Measurements from ENCODE around the gene MZB1.

MZB1 gene

GRCh38 chr5:139374909-139375308 lies 14.8 kb downstream of the MZB1 start:
- peaks cover 0 to 9% (median 2%) of the 10 kb centered on the region in 4 donors for H3K4me1 ChIP-seq
- peaks cover 21 to 54% (median 26%) of the 10 kb centered on the region in 3 donors for H3K36me3 ChIP-seq
- TF ChIP-seq, protein P1, sequence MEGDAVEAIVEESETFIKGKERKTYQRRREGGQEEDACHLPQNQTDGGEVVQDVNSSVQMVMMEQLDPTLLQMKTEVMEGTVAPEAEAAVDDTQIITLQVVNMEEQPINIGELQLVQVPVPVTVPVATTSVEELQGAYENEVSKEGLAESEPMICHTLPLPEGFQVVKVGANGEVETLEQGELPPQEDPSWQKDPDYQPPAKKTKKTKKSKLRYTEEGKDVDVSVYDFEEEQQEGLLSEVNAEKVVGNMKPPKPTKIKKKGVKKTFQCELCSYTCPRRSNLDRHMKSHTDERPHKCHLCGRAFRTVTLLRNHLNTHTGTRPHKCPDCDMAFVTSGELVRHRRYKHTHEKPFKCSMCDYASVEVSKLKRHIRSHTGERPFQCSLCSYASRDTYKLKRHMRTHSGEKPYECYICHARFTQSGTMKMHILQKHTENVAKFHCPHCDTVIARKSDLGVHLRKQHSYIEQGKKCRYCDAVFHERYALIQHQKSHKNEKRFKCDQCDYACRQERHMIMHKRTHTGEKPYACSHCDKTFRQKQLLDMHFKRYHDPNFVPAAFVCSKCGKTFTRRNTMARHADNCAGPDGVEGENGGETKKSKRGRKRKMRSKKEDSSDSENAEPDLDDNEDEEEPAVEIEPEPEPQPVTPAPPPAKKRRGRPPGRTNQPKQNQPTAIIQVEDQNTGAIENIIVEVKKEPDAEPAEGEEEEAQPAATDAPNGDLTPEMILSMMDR (IDR thresholded peaks at IDR 0.05), result no peak
- no peaks in the 10 kb centered on the region for H3K27me3 ChIP-seq
- H3K9me3 ChIP-seq, result no peaks in the 10 kb centered on the region
- no peak overlapping the region for H3K4me3 ChIP-seq
- DNase-seq, result no peak
- intact Hi-C loops (cut with DNase I; ENCODE audit: low total_unique reads), result no loop called here
- no peak overlapping the region for H3K27ac ChIP-seq

GRCh38 chr5:139371482-139372435 lies 18.0 kb downstream of the MZB1 start:
- Histone ChIP-seq H3K27me3 (no peaks in the 10 kb centered on the region), H3K27ac (no peak overlapping the region), H3K4me1 (peaks cover 0 to 9% (median 2%) of the 10 kb centered on the region in 4 donors), H3K9me3 (no peaks in the 10 kb centered on the region), H3K36me3 (peaks cover 52 to 78% (median 58%) of the 10 kb centered on the region in 3 donors), H3K4me3 (no peak overlapping the region)
- intact Hi-C loops (cut with DNase I; ENCODE audit: low total_unique reads), result no loop called here
- no peak for DNase-seq
- TF ChIP-seq, protein P1 (IDR thresholded peaks at IDR 0.05), result no peak

GRCh38 chr5:139369181-139369580 lies 20.5 kb downstream of the MZB1 start:
- TF ChIP-seq, protein P1 (IDR thresholded peaks at IDR 0.05), result no peak
- Histone ChIP-seq H3K27ac (no peak overlapping the region), H3K9me3 (no peaks in the 10 kb centered on the region), H3K4me1 (peaks cover 0 to 9% (median 2%) of the 10 kb centered on the region in 4 donors), H3K4me3 (no peak overlapping the region), H3K36me3 (peaks cover 78 to 91% (median 82%) of the 10 kb centered on the region in 3 donors), H3K27me3 (no peaks in the 10 kb centered on the region)
- intact Hi-C loops (cut with DNase I; ENCODE audit: low total_unique reads), result no loop called here
- no peak for DNase-seq

- DNase-seq, result no peak
- no peaks in the 10 kb centered on the region for H3K27me3 ChIP-seq
- peaks cover 0 to 4% (median 1%) of the 10 kb centered on the region in 4 donors for H3K4me1 ChIP-seq
- no peaks in the 10 kb centered on the region for H3K9me3 ChIP-seq
- H3K36me3 ChIP-seq, result peaks cover 80 to 97% (median 83%) of the 10 kb centered on the region in 3 donors
- no peak overlapping the region for H3K4me3 ChIP-seq
- H3K27ac ChIP-seq, result no peak overlapping the region
- intact Hi-C loops (cut with DNase I; ENCODE audit: low total_unique reads), result no loop called here
- TF ChIP-seq, protein P1 (IDR thresholded peaks at IDR 0.05), result no peak
These were observed 21.1 kb downstream of the MZB1 start for GRCh38 chr5:139368613-139369012.

GRCh38 chr5:139364466-139364865 lies 25.2 kb downstream of the MZB1 start:
- intact Hi-C loops (cut with DNase I; ENCODE audit: low total_unique reads), result no loop called here
- DNase-seq, result no peak
- peaks cover 0 to 6% (median 0%) of the 10 kb centered on the region in 4 donors for H3K4me1 ChIP-seq
- H3K4me3 ChIP-seq, result no peak overlapping the region
- no peaks in the 10 kb centered on the region for H3K27me3 ChIP-seq
- TF ChIP-seq, protein P1 (IDR thresholded peaks at IDR 0.05), result no peak
- H3K36me3 ChIP-seq, result peaks cover 51 to 62% (median 62%) of the 10 kb centered on the region in 3 donors
- no peaks in the 10 kb centered on the region for H3K9me3 ChIP-seq
- no peak overlapping the region for H3K27ac ChIP-seq
